Measurements from ENCODE around the gene LENG8.
A peak's percentile ranks its signal among the peaks of the same experiment; 100 is the strongest.

The LENG8 gene

DNA sequence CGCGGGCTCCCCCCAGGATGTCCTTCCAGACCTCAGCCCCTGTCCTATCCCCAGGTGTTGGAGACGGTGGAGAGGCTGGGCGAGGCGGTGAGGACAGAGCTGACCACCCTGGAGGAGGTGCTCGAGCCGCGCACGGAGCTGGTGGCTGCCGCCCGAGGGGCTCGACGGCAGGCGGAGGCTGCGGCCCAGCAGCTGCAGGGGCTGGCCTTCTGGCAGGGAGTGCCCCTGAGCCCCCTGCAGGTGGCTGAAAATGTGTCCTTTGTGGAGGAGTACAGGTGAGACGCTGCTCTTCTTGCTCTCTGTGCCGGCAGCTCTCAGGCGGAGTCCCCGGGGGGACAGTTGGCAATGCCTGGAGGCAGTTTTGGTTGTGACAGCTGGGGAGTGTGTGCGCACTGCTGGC, 26.9 kb upstream of the LENG8 start:
- DNase-seq (ENCODE audit: low read depth in 2 of 3, low spot score in 1 of 3), result no peak

GRCh38 chr19:54424201-54424600, 24.8 kb upstream of the LENG8 start:
- DNase-seq (ENCODE audit: low read depth in 2 of 3, low spot score in 1 of 3), result no peak

DNA sequence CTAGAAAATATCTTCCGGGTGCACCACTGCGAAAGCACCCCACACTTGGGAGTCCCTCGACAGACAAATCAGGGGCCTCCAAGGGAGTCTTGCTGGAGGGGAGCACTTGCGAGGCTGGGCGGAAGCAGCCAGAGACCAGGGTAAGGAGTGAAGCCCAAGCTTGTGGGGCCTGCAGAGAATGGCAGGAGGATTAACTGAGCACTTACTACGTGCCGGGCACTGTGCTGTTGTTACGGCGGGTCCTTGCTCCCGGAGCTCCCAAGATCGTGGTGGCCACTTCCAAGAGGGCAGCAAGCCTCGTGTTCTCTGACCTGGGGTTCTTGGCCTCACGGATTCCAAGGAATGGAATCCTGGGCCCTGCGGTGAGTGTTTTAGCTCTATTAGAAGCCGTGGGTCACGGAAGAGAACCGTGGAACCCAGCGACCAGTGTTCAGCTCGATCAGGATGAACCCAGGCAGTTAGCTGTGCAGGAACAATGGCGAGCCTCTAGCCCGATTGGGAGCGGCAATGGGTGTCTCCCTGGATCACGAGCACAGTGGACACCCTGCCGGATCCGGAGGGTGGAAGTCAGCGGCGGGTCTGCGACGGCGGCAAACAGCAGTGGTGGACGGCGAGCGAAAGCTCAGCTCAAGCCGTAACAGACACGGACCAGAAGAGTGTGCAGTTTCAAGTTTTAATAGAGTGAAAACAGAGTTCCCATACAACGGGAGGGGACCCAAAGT, 24.2 kb upstream of the LENG8 start:
- DNase-seq (ENCODE audit: low read depth in 2 of 3, low spot score in 1 of 3), result no peak

GRCh38 chr19:54425382-54425723, 23.6 kb upstream of the LENG8 start:
- no peak for DNase-seq (ENCODE audit: low read depth in 2 of 3, low spot score in 1 of 3)

- no peak for DNase-seq (ENCODE audit: low read depth in 2 of 3, low spot score in 1 of 3)
Measured at GRCh38 chr19:54426291-54426931, 22.6 kb upstream of the LENG8 start.

DNA sequence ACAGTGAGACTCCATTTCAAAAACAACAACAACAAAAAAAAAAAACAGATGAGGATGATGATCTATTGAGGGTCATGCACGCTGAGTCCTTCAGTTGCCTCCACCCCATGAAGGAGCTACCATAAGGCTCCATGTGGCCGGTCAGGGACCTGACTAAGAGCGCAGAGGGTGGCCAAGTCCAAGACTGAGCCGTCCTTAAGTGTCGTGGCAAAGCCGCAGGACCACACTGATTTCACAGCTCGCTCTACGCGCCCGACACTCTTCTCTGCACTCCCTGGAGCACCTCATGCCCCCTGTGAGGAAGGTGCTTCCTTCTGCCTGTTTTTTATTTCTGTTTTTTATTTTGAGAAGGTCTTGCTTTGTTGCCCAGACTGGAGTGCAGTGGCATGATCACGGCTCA, 21.4 kb upstream of the LENG8 start:
- no peak for DNase-seq (ENCODE audit: low read depth in 2 of 3, low spot score in 1 of 3)

DNA sequence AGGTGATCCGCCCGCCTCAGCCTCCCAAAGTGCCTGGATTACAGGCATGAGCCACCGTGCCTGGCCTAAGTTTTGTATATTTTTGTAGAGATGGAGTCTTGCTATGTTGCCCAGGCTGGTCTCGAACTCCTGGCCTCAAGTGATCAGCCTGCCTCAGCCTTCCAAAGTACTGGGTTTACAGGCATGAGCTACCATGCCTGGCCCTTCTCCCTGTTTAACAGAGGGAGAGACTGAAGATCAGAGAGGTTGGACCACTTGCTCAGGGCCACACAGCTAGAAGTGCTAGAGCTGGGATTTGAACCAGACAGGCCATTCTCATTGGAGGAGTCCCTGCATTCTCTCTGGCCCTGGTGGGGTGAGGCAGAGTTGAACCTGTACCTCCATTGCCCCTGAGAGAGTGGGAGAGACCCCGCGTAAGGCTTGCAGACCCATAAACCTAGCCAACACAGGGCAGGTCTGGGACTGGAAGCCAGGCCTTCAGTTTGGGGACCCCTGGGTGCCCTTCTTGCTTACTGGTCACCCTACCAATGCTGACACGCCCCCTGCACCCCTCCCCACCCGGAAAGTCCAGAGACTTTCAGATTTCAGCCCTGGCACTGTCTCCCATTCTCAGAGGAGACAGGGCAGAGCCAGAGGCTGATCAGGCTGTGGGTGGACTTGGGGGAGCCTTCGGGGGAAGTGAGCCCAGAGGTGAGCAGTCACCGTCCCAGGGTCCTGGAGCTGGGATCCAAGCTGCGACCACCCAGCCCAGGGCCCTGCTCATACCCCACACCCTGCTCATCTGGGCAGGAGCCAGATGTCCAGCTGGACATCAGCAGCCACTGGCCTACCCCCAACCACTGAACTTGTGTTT, 20.4 kb upstream of the LENG8 start:
- DNase-seq (ENCODE audit: low read depth in 2 of 3, low spot score in 1 of 3), result no peak

DNA sequence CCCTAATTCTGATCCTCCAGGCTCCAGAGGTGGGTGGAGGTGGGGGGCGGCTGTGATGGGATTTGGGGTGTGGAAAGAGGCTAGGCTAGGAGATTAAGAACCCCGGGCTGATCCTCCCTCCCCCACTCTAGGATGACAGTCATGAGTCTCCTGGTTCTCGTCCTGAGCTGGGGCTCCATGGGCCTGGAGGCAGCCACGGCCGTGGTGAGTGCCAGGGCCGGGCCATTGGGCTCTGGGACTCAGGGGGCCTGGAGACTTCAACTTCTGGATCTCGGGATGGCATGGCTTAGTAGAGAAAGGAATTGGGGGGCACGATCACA, 19.9 kb upstream of the LENG8 start:
- no peak for DNase-seq (ENCODE audit: low read depth in 2 of 3, low spot score in 1 of 3)

DNA sequence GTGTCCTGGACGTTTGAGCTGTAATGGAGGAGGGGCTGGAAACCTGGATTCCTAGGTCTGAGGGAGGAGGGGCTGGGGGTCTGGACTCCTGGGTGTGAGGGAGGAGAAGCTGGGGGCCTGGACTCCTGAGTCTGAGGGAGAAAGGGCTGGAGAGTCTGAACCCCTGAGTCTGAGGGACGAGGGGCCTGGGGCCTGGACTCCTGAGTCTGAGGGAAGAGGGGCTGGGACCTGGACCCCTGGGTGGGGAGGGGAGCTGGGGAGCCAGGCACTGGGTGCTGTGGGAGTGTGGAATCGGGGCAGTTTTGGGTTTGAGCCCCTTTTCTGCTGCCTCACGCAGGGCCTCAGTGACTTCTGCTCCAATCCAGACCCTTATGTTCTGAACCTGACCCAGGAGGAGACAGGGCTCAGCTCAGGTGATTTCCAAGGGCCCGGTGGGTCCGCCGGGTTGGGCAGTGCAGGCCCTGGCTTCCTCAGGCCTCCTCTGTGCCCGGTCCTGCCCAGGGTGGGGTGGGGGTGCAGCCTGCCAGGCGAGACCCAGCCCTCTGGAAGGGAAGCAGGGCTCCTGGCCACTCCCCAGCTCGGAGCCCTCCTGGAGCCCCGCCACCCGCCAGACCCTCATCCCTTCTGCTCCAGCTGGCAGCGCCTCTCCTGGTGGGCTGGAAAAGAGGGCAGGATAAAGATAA, 19.3 kb upstream of the LENG8 start:
- DNase-seq (ENCODE audit: low read depth in 2 of 3, low spot score in 1 of 3), result no peak

GRCh38 chr19:54430306-54431254, 18.4 kb upstream of the LENG8 start:
- DNase-seq (ENCODE audit: low read depth in 2 of 3, low spot score in 1 of 3), result peak in 2 of 3 donors; percentile 24 to 55

DNA sequence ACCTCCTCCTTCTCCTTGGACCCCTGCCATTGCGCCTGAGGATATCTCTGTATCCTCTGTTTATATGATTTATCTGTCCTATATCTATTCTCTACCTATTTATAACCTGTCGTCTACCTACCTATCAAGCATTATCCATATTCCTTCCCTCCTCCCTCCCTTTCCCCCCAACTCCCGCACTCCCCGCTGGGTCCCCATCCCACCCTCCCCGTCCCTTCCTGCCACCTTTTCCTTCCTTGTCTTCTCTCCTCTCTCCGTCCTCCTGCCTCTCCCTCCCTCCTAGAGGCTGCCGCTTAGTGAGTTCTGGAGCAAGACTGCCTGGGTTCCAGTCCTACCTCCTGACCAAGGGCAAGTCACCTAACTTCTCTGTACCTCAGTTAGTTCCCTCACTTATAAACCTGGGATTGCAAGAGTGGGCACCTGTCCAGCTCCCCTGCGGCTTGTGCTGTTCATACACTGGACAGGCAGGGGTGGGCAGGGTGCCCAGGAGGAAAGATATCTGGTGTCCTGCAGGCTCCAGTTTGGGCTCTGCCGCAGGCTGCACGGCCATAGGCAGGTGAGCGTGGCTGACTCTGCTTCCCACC, 17.7 kb upstream of the LENG8 start:
- no peak for DNase-seq (ENCODE audit: low read depth in 2 of 3, low spot score in 1 of 3)

DNA sequence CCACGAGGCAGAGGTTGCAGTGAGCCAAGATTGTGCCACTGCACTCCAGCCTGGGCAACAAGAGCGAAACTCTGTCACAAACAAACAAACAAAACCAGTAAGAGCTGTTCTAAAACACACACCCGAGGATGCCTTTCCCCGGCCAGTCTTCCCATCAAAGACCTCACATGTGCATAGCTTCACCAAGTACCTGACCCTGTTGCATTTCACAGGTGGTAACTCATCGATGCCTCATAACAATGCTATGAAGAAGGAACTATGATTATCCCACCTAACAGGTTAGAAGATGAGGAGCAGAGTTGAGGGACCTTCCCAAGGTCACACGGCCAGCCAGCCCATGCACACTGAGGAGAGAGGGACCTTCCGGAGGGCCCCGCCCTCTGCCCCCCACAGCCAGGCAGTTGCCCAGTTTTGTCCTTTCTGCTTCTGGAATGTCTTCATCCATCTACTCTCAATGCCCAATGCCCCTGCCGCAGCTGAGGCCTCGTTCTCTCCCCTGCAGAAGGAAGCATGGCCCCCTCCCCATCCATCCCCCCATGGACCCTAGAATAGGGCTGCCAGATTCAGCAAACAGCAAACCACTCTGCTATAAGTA, 16.8 kb upstream of the LENG8 start:
- DNase-seq (ENCODE audit: low read depth in 2 of 3, low spot score in 1 of 3), result no peak

- DNase-seq (ENCODE audit: low read depth in 2 of 3, low spot score in 1 of 3), result no peak
Measured at GRCh38 chr19:54433697-54434096, 15.3 kb upstream of the LENG8 start.

DNA sequence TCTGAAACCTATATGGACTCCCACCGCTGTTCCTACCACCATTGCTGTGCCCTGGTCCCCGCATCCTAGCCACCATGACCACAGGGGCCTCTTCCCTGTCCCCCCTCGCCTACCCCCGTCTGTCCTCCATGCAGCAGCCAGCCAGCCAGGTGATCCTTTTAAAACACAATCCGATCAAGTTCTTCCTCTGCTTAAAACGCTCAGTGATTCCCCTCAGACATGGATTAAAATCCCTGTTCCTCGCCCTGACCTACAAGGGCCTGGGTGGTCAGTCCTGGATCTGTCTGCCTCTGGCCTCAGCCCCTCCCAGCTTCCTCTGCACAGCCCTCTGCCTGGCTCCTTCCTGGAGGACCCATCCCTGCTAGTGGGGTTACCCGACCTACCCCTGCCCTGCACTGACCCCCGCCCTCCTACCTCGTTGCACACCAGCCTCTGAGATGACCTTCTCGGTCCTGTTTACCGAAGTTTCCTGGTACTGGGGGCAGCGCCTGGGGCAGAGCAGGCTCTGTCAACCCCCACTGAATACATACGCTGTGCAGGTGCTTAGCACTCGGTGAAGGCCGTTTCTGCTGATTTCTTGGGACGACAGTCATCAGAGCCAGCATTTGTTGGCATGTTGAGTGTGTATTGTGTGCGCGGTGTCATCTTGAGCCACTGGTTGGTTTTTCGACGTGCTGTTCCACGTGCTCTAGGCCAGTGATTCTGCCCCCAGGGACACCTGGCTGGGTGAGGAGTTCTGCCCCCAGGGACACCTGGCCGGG, 14.7 kb upstream of the LENG8 start:
- DNase-seq (ENCODE audit: low read depth in 2 of 3, low spot score in 1 of 3), result no peak

GRCh38 chr19:54434873-54435214, 14.2 kb upstream of the LENG8 start:
- no peak for DNase-seq (ENCODE audit: low read depth in 2 of 3, low spot score in 1 of 3)

- DNase-seq (ENCODE audit: low read depth in 2 of 3, low spot score in 1 of 3), result no peak
Measured at GRCh38 chr19:54435551-54436016, 13.4 kb upstream of the LENG8 start.

- DNase-seq (ENCODE audit: low read depth in 2 of 3, low spot score in 1 of 3), result no peak
Measured at GRCh38 chr19:54436031-54436523, 12.9 kb upstream of the LENG8 start.

GRCh38 chr19:54436628-54437252, 12.3 kb upstream of the LENG8 start:
- no peak for DNase-seq (ENCODE audit: low read depth in 2 of 3, low spot score in 1 of 3)

Measured in stimulated activated CD4-positive, alpha-beta T cell treated with anti-CD3 and anti-CD28 coated beads, Interleukin-12 subunit alpha, Interleukin-12 subunit beta, amount 100 ng/mL, for 48 hours (primary cell).